Erythroblast (primary cell): ENCODE data around the gene HEY2.

ENCODE experiments used
- GATA1 ChIP-seq: IDR thresholded peaks from 2 replicates; pipeline ENCODE4 v1.6.1; 2011; ENCODE audit warnings: low read depth, mild to moderate bottlenecking, control low read depth, low read length, moderate library complexity
- POLR2A ChIP-seq: IDR thresholded peaks from 2 replicates; pipeline ENCODE4 v1.6.1; 2011; ENCODE audit warnings: mild to moderate bottlenecking, low read length

GRCh38 chr6:125743604-125744003, 5.8 kb upstream of the HEY2 start:
- TF ChIP-seq POLR2A (no peak), GATA1 (no peak)
